Choroid plexus epithelial cell (primary cell): ENCODE data around the gene SMG6.

ENCODE experiments used
- DNase-seq: peaks from one replicate; pipeline ENCODE4 v3.0.0-alpha.2; 2010; ENCODE audit warnings: low read depth
- H3K4me3 ChIP-seq: 2 replicates; pipeline ENCODE4 v1.5.1; 2011; ENCODE audit warnings: low read depth, mild to moderate bottlenecking, control low read depth, low read length, moderate library complexity
- TF ChIP-seq, protein P1 (sequence below): conservative IDR thresholded peaks from 2 replicates; pipeline ENCODE4 v1.5.1; 2011; ENCODE audit warnings: low read depth, mild to moderate bottlenecking, control low read depth, inconsistent platforms, low read length, moderate library complexity

Gene SMG6

DNA sequence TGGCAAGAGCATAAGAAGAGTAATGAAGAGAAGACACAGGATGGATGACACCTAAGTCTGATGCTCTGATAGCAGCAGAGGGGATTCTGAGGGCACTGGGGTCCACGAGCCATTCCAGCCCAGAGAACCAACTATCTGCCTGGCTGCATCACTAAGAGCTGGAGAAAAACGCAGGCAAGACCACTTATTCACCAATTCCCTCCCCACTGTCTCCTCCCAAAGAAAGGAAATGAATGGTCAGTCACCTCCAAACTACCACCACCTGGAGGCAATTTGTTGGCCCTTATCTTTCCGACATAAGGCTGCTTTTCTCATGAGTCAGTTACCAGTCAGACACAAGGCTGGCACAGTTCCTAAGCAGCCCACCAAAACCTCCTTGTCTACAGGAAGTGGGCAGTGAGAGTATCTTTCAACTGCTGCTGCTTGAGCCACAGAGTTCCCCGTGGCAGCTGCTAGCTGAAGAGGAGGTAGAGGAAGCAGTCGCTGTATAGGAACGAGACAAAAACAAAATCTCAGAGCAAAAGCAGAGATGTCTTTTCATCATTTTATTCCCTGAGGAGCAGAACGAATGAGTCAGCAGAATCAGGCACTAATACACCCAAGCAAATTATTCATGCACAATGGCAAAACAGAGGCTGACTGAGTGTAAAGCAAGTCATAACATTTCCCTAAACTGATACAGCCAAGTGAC, 111.1 kb downstream of the SMG6 start:
- TF ChIP-seq, protein P1, sequence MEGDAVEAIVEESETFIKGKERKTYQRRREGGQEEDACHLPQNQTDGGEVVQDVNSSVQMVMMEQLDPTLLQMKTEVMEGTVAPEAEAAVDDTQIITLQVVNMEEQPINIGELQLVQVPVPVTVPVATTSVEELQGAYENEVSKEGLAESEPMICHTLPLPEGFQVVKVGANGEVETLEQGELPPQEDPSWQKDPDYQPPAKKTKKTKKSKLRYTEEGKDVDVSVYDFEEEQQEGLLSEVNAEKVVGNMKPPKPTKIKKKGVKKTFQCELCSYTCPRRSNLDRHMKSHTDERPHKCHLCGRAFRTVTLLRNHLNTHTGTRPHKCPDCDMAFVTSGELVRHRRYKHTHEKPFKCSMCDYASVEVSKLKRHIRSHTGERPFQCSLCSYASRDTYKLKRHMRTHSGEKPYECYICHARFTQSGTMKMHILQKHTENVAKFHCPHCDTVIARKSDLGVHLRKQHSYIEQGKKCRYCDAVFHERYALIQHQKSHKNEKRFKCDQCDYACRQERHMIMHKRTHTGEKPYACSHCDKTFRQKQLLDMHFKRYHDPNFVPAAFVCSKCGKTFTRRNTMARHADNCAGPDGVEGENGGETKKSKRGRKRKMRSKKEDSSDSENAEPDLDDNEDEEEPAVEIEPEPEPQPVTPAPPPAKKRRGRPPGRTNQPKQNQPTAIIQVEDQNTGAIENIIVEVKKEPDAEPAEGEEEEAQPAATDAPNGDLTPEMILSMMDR: peak; percentile 18
- peak; percentile 92 for DNase-seq
- H3K4me3 ChIP-seq: no peak overlapping the region

DNA sequence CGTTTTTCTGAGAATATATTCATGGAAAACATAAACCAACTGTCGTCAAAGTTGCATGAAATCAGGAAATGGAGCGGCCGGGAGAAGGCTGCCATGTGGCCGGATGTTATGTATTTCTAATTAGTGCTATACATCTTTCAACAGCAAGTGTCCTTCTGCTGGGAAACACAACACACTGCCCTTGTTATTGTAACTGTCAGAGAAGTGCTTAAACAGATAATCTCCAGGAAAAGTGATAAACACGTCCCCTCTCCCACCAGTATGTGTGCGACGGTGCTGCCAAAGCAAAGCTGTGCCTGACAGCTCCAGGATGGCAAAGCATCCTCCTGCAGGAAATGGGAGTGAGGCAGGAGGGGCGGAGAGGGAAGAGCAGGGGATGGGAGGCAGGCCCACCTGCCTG, 111.8 kb downstream of the SMG6 start:
- TF ChIP-seq, protein P1: no peak
- DNase-seq: no peak
- H3K4me3 ChIP-seq: no peak overlapping the region

DNA sequence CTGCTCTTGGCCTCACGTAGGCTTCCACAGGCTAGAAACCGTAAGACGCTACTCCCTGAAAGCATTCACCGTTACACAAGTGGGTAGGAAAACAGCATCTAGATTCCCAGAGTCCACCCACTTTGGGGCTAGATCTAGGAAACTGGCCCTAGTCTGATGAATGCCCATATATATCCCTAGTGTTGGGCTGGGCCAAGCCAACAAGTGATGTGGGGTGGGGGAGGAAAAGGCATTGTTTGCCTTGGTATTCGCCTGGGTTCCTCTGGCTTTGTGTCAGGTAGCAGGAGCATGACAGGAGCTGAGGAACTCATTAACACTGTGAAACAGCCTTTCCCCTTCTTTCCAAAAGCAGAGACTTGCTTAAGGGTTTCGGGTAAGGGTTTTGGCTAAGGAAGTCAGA, 112.4 kb downstream of the SMG6 start:
- TF ChIP-seq, protein P1: no peak
- no peak overlapping the region for H3K4me3 ChIP-seq
- no peak for DNase-seq

DNA sequence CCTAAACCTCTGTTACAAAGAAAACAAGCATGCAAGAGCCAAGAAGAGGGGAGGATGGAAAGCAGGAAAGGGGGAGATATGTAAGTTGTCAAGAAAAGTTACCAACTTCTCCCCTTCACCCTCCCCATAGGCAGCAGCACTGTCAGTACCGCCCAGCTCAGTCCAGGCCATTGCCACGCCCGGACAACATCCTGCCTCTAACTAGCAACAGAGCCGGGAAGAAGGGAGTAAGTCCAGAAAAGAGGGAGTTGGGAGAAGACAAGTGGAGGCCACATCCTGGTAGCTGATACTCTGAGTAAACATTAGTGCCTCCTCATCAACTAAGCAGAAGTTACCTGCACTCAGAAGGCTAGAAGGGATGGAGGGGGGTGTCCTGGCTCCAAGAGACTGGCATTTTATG, 113.6 kb downstream of the SMG6 start:
- TF ChIP-seq, protein P1: no peak
- DNase-seq: no peak
- H3K4me3 ChIP-seq: no peak overlapping the region

DNA sequence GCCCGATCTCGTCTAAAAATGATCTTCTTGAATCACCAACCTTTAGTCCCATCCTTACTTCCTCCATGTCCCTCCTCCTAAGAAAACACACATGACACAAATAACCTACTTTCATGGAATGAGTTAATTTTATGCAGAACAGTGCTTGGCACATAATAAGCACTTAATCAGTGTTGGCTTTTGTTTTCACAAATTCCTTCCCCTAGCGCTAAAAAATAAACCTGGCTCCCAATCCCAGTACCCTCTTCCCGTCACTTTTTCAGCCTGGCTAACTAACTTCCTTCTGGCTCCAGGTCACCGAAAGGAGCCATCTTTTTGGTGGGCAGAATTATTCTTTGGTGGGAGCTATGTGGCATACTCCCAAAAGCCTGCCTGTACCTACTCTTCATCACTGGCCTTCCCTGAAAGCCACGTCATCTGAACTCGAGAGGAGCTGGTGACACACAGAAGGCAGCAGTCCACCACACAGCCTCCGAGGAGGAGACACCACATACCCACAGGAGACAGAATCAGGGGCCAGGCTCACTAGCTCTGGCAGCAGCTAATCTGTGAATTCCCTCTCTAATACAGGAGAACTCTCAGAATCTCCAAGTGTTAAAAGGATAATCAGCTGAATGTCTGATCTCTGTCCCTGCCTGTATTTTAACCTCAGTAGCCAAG, 114.5 kb downstream of the SMG6 start:
- DNase-seq: no peak
- TF ChIP-seq, protein P1: no peak
- H3K4me3 ChIP-seq: no peak overlapping the region

DNA sequence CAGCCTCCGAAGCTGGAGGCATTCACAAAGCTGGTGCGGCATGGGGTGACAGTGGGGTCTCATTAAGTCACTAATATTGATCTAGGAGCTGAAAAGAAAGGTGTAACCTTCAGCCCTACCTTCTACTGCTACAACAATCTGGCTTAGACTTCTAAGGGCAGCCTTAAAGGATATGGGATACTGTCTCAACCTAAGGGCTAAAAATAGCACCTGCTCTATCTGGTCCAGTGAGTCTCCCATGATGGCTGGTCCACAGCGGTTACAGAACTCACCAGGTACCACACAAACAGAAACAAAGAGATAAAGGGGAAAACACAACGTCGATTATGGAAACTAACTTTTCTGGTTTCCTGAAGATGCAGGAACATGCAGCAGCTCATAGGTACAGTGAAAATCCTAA, 115.8 kb downstream of the SMG6 start:
- no peak for DNase-seq
- no peak overlapping the region for H3K4me3 ChIP-seq
- TF ChIP-seq, protein P1: no peak

DNA sequence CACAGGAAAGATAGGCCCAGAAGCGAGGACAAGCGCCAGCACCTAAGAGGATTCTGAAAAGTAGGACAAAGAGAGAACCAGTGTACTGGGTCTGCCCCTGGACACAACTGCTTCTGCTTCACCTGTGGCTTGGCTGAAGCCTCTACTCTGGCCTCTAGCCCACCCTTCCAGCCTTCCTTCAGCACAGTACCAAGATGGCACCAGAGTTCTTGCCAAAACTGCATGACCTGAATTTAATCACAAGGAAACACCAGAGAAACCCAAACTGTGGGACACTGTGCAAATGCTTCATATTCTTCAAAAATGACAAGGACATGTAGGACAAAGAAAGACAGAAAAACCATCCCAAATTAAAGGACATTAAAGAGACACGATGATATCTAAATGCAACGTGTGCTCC, 116.6 kb downstream of the SMG6 start:
- H3K4me3 ChIP-seq: no peak overlapping the region
- TF ChIP-seq, protein P1: no peak
- no peak for DNase-seq
